T-helper 17 cell (primary cell): ENCODE data around the gene KHDRBS2. TPM values are rescaled to one million over a fixed set of nuclear protein-coding genes. Genes with fewer than 3 reads are reported as not detected.
"Not testable (repeated sequence)": the region's sequence is repeated elsewhere in the genome, so short reads cannot be mapped to it uniquely, and the experiment has no call there.

Source experiments
- ATAC-seq: fragments of 150-1000 bp; cut with Tn5 transposase; 2 replicates; pipeline ENCODE4 v1.10.0; 2021; ENCODE audit warnings: mild to moderate bottlenecking, moderate library complexity
- DNase-seq, 3 donors: peaks; one replicate each; pipeline versions ENCODE4 v3.0.0 to v3.0.0-alpha.2; 2020 to 2021
- H3K9me3 ChIP-seq: one replicate; pipeline ENCODE4 v1.7.0; 2013; ENCODE audit warnings: low read length, mild to moderate bottlenecking; ENCODE audit not compliant: control insufficient read depth, poor library complexity, severe bottlenecking
- H3K27ac Mint-ChIP-seq: one replicate; pipeline ENCODE4 v1.8.0; 2022; ENCODE audit warnings: mild to moderate bottlenecking, moderate library complexity, mixed read lengths
- H3K27me3 Mint-ChIP-seq: one replicate; pipeline ENCODE4 v1.8.0; 2022; ENCODE audit warnings: mixed read lengths
- H3K36me3 Mint-ChIP-seq: one replicate; pipeline ENCODE4 v1.8.0; 2022; ENCODE audit warnings: low read depth, mixed read lengths
- H3K4me1 Mint-ChIP-seq: one replicate; pipeline ENCODE4 v1.8.0; 2022; ENCODE audit warnings: mild to moderate bottlenecking, mixed read lengths
- H3K4me3 Mint-ChIP-seq: one replicate; pipeline ENCODE4 v1.8.0; 2022; ENCODE audit warnings: mild to moderate bottlenecking, moderate library complexity, mixed read lengths
- total RNA-seq, 4 donors: library from RNA in 2 of 4; stranded (reverse) in 2 of 4; gene quantifications; one replicate each; pipeline ENCODE4 v1.2.3 and lab custom pipeline; 2022 to 2026

KHDRBS2 gene
- total RNA-seq, 2 donors from 2014 or later, result 0.50 TPM; not detected in 1

- no peak overlapping the region for H3K27ac Mint-ChIP-seq
- H3K4me3 Mint-ChIP-seq, result no peak overlapping the region
- DNase-seq, result no peak
- H3K4me1 Mint-ChIP-seq, result no peaks in the 10 kb centered on the region
- no peaks in the 10 kb centered on the region for H3K36me3 Mint-ChIP-seq
- no peaks in the 10 kb centered on the region for H3K9me3 ChIP-seq
- no peak for ATAC-seq
- no peaks in the 10 kb centered on the region for H3K27me3 Mint-ChIP-seq
These were observed 428.5 kb downstream of the KHDRBS2 start for GRCh38 chr6:61857541-61857940.

DNA sequence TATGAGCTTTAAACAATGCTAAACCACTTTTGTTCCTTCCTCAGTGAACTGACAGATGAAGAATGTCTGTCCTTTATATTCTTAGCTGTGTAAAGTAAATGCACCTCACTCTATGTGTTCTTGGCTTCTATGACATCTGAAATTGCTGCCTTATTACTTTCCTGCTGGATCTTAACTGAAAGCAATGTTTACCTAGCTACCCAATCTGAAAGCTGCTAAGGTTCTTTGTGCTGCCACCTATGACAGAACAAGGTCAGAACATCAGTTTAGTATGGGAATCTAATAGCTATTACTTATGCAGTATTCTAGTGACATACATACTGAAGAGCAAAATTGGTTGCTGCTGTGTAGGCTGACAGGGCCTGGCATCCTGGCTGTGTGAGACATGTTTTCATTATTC lies 444.1 kb downstream of the KHDRBS2 start:
- no peaks in the 10 kb centered on the region for H3K9me3 ChIP-seq
- no peak overlapping the region for H3K27ac Mint-ChIP-seq
- ATAC-seq (no peak), DNase-seq (no peak)
- H3K27me3 Mint-ChIP-seq, result no peaks in the 10 kb centered on the region
- no peaks in the 10 kb centered on the region for H3K4me1 Mint-ChIP-seq
- H3K36me3 Mint-ChIP-seq, result no peaks in the 10 kb centered on the region
- no peak overlapping the region for H3K4me3 Mint-ChIP-seq

DNA sequence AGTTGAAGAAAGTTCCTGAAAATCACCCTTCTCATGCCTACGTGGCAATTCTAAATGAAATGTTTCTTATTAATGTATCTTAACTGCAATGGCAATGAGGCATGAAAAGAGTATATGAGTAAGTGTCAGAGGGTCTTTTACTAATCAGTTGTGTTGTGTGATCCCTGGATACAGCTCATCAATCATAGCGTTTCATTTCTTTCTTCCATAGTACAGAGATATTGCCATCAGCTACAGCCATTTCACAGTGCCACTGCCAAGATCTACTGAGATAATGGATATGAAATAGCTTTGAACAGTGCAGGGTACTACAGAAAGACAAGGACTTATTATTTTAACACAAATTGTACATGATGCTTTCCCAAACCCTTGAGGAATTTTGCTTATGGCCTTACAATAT lies 450.8 kb downstream of the KHDRBS2 start:
- no peak for ATAC-seq
- no peak overlapping the region for H3K4me3 Mint-ChIP-seq
- no peaks in the 10 kb centered on the region for H3K4me1 Mint-ChIP-seq
- no peak overlapping the region for H3K27ac Mint-ChIP-seq
- no peak for DNase-seq
- no peaks in the 10 kb centered on the region for H3K9me3 ChIP-seq
- H3K36me3 Mint-ChIP-seq, result no peaks in the 10 kb centered on the region
- no peaks in the 10 kb centered on the region for H3K27me3 Mint-ChIP-seq

DNA sequence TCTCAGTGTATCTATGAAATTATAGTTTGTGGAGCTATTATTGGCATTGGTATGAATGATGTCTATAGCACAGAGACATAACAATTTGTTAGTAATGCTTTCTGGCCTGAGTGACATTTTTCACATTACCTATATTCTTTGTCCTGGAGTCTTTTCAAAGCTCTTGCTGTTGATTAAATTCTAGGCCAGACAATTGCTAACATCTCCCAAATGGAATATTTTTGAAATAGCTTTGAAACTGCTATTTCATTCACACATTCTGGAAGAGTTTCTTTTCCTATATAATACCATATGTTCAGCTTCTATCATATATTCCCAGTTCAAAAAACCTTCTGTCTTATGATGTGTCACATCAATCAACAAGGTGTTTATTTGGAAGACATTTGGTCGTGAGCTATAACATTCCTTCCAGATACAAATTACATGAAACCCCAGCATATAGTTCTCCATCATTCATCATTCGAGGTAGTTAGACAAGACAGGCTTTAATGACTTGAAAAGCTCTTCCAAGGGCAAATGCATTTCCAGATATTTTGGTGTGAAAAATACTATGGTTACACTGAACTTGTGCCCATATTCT lies 452.8 kb downstream of the KHDRBS2 start:
- H3K4me1 Mint-ChIP-seq, result no peaks in the 10 kb centered on the region
- no peaks in the 10 kb centered on the region for H3K9me3 ChIP-seq
- no peaks in the 10 kb centered on the region for H3K27me3 Mint-ChIP-seq
- H3K4me3 Mint-ChIP-seq, result no peak overlapping the region
- DNase-seq (no peak), ATAC-seq (no peak)
- H3K36me3 Mint-ChIP-seq, result no peaks in the 10 kb centered on the region
- H3K27ac Mint-ChIP-seq, result no peak overlapping the region

- no peaks in the 10 kb centered on the region for H3K36me3 Mint-ChIP-seq
- H3K27me3 Mint-ChIP-seq, result no peaks in the 10 kb centered on the region
- H3K4me3 Mint-ChIP-seq, result no peak overlapping the region
- H3K27ac Mint-ChIP-seq, result no peak overlapping the region
- DNase-seq, result no peak
- ATAC-seq, result no peak
- H3K4me1 Mint-ChIP-seq, result no peaks in the 10 kb centered on the region
- H3K9me3 ChIP-seq, result no peaks in the 10 kb centered on the region
These were observed 468.3 kb downstream of the KHDRBS2 start for GRCh38 chr6:61817716-61818115.

DNA sequence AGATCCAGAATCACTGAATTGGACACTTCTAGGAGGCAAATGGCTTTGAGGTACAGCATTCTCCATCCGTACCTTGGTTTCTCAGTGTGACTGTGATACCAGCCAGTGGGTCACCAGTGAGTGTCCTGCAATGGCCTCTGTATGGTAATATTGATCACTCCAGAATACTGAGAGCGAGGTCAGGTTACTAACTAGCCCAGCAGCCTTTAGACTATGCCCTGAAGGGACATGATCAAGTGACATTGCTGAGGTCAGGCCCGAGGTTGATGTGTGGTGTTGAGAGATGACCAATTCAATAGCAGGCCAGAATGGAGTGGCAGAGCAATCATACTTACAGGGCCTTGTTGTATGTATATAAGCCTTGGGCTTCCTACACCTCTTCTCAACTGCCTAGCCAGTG lies 476.0 kb downstream of the KHDRBS2 start:
- Mint-ChIP-seq H3K27ac (no peak overlapping the region), H3K36me3 (peaks cover 2% of the 10 kb centered on the region), H3K4me1 (no peaks in the 10 kb centered on the region), H3K4me3 (no peak overlapping the region), H3K27me3 (no peaks in the 10 kb centered on the region)
- no peak for DNase-seq
- no peaks in the 10 kb centered on the region for H3K9me3 ChIP-seq
- no peak for ATAC-seq

DNA sequence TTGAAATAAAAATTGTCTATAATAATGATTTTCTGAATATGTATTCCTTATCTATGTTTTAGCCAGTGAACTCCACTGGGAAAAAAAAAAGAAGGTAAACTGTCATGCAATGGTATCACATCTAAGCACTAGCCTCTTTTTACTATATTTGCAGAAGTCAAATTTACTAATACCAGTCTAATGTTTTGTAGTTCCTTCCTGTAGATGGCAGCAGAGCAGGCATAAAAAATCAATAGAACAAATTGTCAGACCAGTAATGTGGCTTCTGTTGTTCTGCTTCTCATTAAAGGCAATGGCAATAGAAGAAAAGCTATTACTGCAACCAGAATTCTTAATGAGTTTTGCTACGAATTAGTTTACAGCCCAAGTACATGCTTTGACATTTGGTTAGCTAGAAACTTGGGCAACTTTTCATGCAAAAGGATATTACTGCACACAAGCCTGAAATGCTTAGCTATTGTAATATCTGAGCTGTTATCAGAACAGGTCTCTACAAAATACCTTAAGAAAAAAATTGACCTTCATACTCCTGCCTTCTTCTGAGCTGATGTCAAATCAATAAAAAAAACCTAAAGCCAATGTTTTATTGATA lies 476.9 kb downstream of the KHDRBS2 start:
- H3K4me3 Mint-ChIP-seq, result no peak overlapping the region
- no peak for ATAC-seq
- no peaks in the 10 kb centered on the region for H3K4me1 Mint-ChIP-seq

GRCh38 chr6:61787998-61788397 lies 498.0 kb downstream of the KHDRBS2 start:
- no peaks in the 10 kb centered on the region for H3K27me3 Mint-ChIP-seq
- H3K36me3 Mint-ChIP-seq, result no peaks in the 10 kb centered on the region
- no peak overlapping the region for H3K4me3 Mint-ChIP-seq
- no peaks in the 10 kb centered on the region for H3K4me1 Mint-ChIP-seq
- no peaks in the 10 kb centered on the region for H3K9me3 ChIP-seq
- DNase-seq, result no peak
- no peak for ATAC-seq
- H3K27ac Mint-ChIP-seq, result no peak overlapping the region

More for the DNA sequence above, 476.9 kb downstream of the KHDRBS2 start:
- H3K27ac Mint-ChIP-seq, result no peak overlapping the region
- H3K27me3 Mint-ChIP-seq, result no peaks in the 10 kb centered on the region
- H3K9me3 ChIP-seq, result no peaks in the 10 kb centered on the region
- no peak for DNase-seq
- peaks cover 2% of the 10 kb centered on the region for H3K36me3 Mint-ChIP-seq

DNA sequence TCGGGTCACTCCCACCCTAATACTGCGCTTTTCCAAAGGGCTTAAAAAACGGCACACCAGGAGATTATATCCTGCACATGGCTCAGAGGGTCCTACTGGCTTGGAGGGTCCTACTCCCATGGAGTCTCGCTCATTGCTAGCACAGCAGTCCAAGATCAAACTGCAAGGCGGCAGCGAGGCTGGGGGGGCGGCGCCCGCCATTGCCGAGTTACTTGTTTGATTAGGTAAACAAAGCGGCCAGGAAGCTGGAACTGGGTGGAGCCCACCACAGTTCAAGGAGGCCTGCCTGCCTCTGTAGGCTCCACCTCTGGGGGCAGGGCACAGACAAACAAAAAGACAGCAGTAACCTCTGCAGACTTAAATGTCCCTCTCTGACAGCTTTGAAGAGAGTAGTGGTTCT lies 516.6 kb downstream of the KHDRBS2 start:
- DNase-seq, H3K27ac Mint-ChIP-seq, H3K4me3 Mint-ChIP-seq, H3K36me3 Mint-ChIP-seq, H3K9me3 ChIP-seq, H3K4me1 Mint-ChIP-seq, H3K27me3 Mint-ChIP-seq, ATAC-seq: not testable (repeated sequence)

- Mint-ChIP-seq H3K27ac (no peak overlapping the region), H3K4me3 (no peak overlapping the region), H3K36me3 (no peaks in the 10 kb centered on the region), H3K4me1 (no peaks in the 10 kb centered on the region), H3K27me3 (no peaks in the 10 kb centered on the region)
- DNase-seq (no peak), ATAC-seq (no peak)
- H3K9me3 ChIP-seq, result peaks cover 3% of the 10 kb centered on the region
These were observed 530.3 kb downstream of the KHDRBS2 start for GRCh38 chr6:61755739-61756138.

GRCh38 chr6:61751986-61752385 lies 534.0 kb downstream of the KHDRBS2 start:
- Mint-ChIP-seq H3K4me3 (no peak overlapping the region), H3K27me3 (no peaks in the 10 kb centered on the region)

DNA sequence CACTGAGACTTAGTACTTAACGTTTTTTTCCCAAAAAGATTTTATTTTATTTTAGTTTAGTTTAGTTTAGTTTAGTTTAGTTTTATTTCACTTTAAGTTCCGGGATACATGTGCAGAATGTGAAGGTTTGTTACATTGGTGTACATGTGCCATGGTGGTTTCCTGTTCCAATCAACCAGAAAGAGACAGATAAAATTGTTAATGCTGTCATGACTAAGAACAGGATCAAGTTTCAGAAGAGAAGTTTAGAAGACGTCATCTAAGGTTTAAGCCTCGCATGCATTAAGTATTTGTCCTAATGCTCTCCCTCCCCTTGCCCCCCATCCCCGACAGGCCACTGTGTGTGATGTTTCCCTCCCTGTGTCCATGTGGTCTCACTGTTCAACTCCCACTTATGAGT lies 540.0 kb downstream of the KHDRBS2 start:
- H3K27me3 Mint-ChIP-seq, result no peaks in the 10 kb centered on the region
- no peaks in the 10 kb centered on the region for H3K36me3 Mint-ChIP-seq
- H3K9me3 ChIP-seq, result no peaks in the 10 kb centered on the region
- DNase-seq (no peak), ATAC-seq (no peak)
- H3K27ac Mint-ChIP-seq, result no peak overlapping the region
- H3K4me1 Mint-ChIP-seq, result no peaks in the 10 kb centered on the region
- no peak overlapping the region for H3K4me3 Mint-ChIP-seq

More at GRCh38 chr6:61751986-61752385, 534.0 kb downstream of the KHDRBS2 start:
- peaks cover 3% of the 10 kb centered on the region for H3K9me3 ChIP-seq
- H3K27ac Mint-ChIP-seq, result no peak overlapping the region
- no peaks in the 10 kb centered on the region for H3K4me1 Mint-ChIP-seq
- no peak for DNase-seq
- H3K36me3 Mint-ChIP-seq, result no peaks in the 10 kb centered on the region
- ATAC-seq, result no peak

DNA sequence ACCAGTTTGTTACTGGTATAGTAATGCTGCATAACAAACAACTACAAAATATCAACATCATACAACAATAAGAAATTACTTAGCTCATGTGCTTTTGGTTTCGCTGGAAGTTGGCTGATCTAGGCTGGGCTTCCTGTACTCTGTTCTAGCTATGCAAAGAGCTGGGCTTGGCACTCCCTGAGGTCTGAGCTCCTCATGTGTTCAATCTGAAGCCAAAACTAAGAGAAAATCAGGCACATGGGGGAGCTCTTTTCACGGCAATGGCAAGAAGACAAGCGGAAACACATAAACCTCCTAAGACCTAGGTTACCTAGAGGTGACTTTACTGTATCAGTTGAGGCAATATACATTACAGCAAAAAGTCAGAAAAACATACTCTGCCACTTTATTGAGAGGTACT lies 574.2 kb downstream of the KHDRBS2 start:
- no peak overlapping the region for H3K27ac Mint-ChIP-seq
- no peak overlapping the region for H3K4me3 Mint-ChIP-seq
- no peaks in the 10 kb centered on the region for H3K4me1 Mint-ChIP-seq
- no peaks in the 10 kb centered on the region for H3K27me3 Mint-ChIP-seq
- ATAC-seq (no peak), DNase-seq (no peak)
- no peaks in the 10 kb centered on the region for H3K36me3 Mint-ChIP-seq
- H3K9me3 ChIP-seq, result no peaks in the 10 kb centered on the region

DNA sequence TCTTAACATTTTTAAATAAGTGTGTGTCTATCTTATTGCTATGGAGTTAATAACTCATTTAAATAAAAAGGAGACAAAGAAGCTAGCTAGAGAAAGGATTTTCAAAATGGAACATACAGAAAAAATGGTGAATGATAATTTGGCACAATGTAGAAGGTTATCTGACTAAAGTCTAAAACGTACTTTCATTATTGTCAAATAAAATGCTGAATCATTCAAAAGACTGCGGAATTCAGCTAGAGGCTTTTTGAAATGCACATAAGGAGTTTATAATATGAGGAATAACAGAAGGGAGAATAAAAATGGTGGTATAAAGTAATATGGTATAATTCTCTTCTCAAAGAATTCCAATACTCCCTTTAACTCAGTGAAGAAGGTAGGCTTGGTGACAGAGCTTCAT lies 597.9 kb downstream of the KHDRBS2 start:
- no peak overlapping the region for H3K27ac Mint-ChIP-seq
- ATAC-seq, result no peak
- H3K36me3 Mint-ChIP-seq, result no peaks in the 10 kb centered on the region

More for the DNA sequence above, 597.9 kb downstream of the KHDRBS2 start:
- H3K4me1 Mint-ChIP-seq, result no peaks in the 10 kb centered on the region
- no peak overlapping the region for H3K4me3 Mint-ChIP-seq
- no peak for DNase-seq
- no peaks in the 10 kb centered on the region for H3K27me3 Mint-ChIP-seq
- no peaks in the 10 kb centered on the region for H3K9me3 ChIP-seq
